ENCODE results near the gene CLEC2D.
A peak's percentile ranks its signal among the peaks of the same experiment; 100 is the strongest.
"Not testable (repeated sequence)": the region's sequence is repeated elsewhere in the genome, so short reads cannot be mapped to it uniquely, and the experiment has no call there.

CLEC2D gene

DNA sequence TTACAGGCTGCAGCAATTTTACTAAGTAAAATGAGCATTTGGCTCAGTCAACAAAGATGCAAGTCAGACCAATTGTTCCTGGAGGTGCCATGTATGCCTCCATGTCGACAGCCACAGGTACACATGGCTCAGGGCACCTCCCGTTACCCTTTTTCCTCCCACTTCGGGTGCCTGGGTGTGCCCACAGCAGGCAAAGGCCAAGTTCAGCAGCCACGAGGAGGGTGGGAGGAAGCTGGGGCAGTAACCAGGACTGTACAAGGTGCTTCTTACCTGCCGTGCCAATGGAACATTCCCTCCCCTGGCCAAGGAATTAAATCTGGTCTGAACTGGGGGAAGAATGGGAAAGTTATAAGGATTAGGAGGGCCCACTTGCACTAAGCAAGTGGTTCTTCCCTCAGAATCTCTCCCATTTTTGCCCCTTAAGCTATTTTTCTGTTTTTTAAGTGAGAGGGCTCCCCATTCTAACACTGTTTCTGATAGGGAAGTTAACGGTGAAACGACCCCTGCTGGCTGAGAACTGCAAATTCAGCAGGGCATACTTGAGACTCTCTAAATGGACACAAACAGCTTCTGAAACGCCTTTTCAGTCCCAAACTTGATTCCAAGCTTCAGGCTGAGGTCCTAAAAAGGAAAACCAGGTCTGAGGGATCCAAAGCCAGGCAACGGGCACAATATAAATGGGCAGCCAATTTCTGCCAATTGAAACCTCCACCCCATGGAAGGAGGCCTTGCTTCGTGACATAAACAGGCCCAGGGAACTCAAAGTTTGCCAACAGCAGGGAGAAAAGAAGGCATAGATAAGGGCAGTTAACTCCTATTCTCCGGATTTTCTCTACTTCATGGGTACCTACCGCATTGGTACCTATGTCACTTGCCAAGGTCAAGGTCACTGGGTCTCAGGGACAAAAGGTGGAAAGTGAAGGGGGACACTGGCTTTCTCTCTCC is 38.6 kb downstream of the CLEC2D start:
- TF ChIP-seq, protein P1, sequence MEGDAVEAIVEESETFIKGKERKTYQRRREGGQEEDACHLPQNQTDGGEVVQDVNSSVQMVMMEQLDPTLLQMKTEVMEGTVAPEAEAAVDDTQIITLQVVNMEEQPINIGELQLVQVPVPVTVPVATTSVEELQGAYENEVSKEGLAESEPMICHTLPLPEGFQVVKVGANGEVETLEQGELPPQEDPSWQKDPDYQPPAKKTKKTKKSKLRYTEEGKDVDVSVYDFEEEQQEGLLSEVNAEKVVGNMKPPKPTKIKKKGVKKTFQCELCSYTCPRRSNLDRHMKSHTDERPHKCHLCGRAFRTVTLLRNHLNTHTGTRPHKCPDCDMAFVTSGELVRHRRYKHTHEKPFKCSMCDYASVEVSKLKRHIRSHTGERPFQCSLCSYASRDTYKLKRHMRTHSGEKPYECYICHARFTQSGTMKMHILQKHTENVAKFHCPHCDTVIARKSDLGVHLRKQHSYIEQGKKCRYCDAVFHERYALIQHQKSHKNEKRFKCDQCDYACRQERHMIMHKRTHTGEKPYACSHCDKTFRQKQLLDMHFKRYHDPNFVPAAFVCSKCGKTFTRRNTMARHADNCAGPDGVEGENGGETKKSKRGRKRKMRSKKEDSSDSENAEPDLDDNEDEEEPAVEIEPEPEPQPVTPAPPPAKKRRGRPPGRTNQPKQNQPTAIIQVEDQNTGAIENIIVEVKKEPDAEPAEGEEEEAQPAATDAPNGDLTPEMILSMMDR (IDR thresholded peaks at IDR 0.05; ENCODE audit: extremely low read depth, insufficient read depth, missing control alignments), result peak; percentile 75
- DNase-seq (ENCODE audit: low spot score), result no peak
- in situ Hi-C loops (cut with MboI; ENCODE audit: low pct_unique_long_range_greater_than_20kb, low sequenced_read_pairs, unreplicated experiment), result no loop called here

DNA sequence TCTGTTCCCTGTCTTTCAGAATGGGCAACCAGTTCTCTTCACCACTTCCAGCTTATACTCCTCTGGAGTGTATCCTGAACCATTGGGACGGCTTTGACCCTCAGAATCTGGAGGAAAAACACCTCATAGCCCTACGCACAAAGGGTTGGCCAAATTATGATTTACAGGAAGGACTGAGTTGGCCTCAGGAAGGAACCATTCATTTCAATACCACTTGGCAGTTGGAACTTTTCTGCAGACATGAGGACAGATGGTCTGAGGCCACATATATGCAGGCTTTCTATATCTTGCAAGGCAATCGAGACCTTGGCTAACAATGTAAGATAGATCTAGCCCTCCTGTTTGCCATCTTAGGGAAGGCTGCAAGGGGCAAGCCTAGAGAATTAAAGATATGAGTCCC is 39.3 kb downstream of the CLEC2D start:
- TF ChIP-seq, protein P1 (IDR thresholded peaks at IDR 0.05; ENCODE audit: extremely low read depth, insufficient read depth, missing control alignments), result no peak
- no peak for DNase-seq (ENCODE audit: low spot score)
- in situ Hi-C loops (cut with MboI; ENCODE audit: low pct_unique_long_range_greater_than_20kb, low sequenced_read_pairs, unreplicated experiment), result no loop called here

DNA sequence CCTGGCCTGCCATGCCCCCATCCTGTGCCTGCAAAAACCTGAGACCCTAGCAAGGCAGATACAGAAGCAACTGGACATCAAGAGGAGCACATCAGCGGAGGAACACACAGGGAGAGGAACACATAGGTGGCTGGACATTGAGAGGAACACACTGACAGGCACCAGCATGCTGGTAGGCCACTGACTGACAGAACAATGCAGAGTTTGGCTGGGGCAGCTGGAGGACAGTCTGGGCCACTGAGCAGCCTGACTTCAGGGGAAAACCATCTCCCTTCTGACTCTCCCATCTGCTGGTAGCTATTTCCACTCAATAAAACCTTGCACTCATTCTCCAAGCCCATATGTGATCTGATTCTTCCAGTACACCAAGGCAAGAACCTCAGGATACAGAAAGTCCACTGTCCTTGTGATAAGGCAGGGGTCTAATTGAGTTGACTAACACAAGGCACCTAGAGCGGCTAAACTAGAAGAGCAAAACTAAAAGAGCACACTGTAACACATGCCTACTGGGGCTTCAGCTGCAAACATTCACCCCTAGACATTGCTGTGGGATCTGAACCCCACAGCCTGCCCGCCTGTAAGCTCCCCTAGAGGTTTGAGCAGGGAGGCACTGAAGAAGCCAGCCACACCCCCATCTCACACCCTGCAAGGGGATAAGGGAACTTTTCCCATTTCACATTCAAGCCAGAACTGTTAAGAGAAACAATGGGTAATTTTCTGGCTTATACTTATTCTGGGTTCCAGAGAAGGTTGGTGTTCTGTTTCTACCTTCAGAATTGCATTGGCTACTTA is 41.3 kb downstream of the CLEC2D start:
- in situ Hi-C loops (cut with MboI; ENCODE audit: low pct_unique_long_range_greater_than_20kb, low sequenced_read_pairs, unreplicated experiment), result no loop called here

DNA sequence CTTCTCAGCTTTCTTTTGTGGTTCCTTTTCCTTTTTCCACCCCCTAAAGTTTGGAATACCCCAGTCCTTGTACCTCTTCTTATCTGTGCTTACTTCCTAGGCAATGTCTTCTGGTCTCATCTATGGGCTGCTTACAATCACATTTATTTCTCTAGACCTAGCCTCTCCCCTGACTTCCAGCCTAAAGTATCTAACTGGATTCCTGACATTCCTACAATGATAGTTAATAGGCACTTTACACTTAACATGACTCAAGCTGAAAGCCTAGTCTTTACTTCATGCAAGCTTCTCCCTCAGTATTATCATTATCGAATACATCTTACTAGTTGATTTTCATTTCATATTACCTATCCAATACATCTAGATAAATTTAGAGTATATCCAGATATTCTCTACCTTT is 42.2 kb downstream of the CLEC2D start:
- in situ Hi-C loops (cut with MboI; ENCODE audit: low pct_unique_long_range_greater_than_20kb, low sequenced_read_pairs, unreplicated experiment), result no loop called here
- TF ChIP-seq, protein P1 (IDR thresholded peaks at IDR 0.05; ENCODE audit: extremely low read depth, insufficient read depth, missing control alignments), result no peak
- no peak for DNase-seq (ENCODE audit: low spot score)

More for the DNA sequence above, 41.3 kb downstream of the CLEC2D start:
- no peak for DNase-seq (ENCODE audit: low spot score)
- TF ChIP-seq, protein P1 (IDR thresholded peaks at IDR 0.05; ENCODE audit: extremely low read depth, insufficient read depth, missing control alignments), result no peak

DNA sequence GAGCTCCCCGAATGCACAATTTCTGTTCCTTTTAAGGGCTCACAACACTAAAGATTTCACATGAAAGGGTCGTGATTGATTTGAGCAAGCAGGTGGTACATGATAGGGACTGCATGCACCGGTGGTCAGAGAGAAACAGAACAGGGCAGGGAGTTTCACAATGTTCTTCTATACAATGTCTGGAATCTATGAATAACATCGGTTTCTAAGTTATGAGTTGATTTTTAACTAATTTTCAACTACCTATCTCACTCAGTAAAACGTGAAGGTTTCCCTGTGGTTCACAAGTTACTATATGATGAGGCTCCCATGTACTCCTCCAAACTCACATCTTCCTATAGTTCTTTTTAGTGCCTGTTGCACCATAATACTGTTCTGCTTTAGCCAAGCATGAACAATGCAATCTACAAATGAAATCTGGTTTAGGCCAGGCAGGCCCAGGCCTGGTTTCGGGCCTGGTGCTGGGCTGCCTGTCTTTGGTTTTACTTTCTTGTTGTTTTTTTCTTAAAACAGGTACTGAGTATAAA is 43.6 kb downstream of the CLEC2D start:
- in situ Hi-C loops (cut with MboI; ENCODE audit: low pct_unique_long_range_greater_than_20kb, low sequenced_read_pairs, unreplicated experiment); DNase-seq (ENCODE audit: low spot score): not testable (repeated sequence)

DNA sequence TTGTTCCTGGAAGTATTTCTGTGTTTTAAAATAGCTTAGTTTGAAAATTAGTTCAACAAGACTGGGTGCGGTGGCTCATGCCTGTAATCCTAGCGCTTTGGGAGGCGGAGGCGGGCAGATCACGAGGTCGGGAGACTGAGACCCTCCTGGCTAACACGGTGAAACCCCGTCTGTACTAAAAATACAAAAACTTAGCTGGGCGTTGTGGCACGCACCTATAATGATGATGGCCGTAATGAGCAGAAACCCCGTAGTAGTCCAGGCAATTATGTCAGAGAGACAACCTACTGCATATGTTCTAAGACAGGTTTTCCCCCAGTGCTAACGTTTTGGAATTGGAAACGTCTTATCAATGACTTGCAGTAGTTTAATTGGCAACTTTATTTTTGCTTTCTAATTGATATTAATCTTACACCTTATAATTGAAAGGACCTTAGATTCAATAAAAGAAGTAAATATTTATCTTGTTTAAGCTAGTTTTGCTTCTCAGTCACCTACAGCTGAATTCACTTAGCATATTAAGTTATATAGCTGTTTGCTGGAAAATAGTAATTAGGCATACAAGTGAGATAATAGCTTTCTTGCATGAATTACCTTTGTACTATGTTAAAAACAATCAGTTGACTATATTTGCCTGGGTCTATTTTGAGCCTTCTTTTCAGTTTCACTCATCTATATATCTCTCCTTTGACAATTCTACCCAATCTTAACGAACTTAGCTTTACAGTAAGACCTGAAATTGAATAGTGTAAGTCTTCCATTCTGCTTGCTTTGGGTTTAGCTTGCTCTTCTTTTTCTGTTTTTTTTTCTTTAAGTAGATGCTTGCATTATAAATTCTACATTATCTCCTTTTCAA is 47.8 kb downstream of the CLEC2D start:
- in situ Hi-C loops (cut with MboI; ENCODE audit: low pct_unique_long_range_greater_than_20kb, low sequenced_read_pairs, unreplicated experiment), result no loop called here
- TF ChIP-seq, protein P1 (IDR thresholded peaks at IDR 0.05; ENCODE audit: extremely low read depth, insufficient read depth, missing control alignments), result no peak
- DNase-seq (ENCODE audit: low spot score), result no peak
